Upper lobe of left lung (tissue), 4 donors: ENCODE results near the gene TMEM123.

Experiments used
- EP300 ChIP-seq, 4 donors: sonication (generic); formaldehyde crosslinking; IDR thresholded peaks; one replicate each; pipeline ENCODE4 v1.5.1; 2017; ENCODE audit warnings: antibody characterized with exemption in 4 of 4, control low read depth in 2 of 4
- POLR2A ChIP-seq, 4 donors: fragments of 450-650 bp; IDR thresholded peaks; one replicate each; pipeline ENCODE4 v1.5.1; 2016 to 2017; ENCODE audit warnings: antibody characterized with exemption in 4 of 4, mild to moderate bottlenecking in 2 of 4
- POLR2AphosphoS5 ChIP-seq, 2 donors: sonication (generic); formaldehyde crosslinking; IDR thresholded peaks; one replicate each; pipeline ENCODE4 v1.5.1; 2017; ENCODE audit warnings: antibody characterized with exemption in 2 of 2
- TF ChIP-seq, protein P1 (sequence below), 6 experiments: fragments of 450-650 bp in 4 of 6; fragments of 200-600 bp in 2 of 6; sonication (generic) in 2 of 6; IDR thresholded peaks; one replicate each; pipeline ENCODE4 v1.5.1; 2016 to 2019; ENCODE audit warnings: antibody characterized with exemption in 6 of 6

DNA sequence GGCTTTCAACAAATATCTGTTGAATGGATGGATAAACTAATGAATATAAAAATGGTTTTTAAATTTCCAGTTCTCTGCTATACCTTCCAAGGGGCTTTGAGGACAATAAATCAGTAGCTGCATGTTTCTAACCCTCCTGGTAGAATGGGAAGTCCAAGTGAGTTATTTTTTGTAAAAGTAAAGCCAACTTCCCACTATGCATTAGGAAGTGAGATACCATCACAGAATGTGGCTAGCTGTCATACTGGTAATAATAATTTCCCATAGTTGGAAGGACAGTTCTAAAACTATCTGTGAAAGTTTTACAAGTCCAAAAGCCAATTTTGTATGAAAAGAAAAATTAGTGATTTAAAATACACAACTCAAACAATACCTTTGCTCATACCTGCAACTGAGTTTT is 50.0 kb downstream of the TMEM123 start:
- TF ChIP-seq POLR2AphosphoS5 (IDR thresholded peaks at IDR 0.05) (no peak), POLR2A (IDR thresholded peaks at IDR 0.05) (no peak), EP300 (IDR thresholded peaks at IDR 0.05) (no peak)
- TF ChIP-seq, protein P1, sequence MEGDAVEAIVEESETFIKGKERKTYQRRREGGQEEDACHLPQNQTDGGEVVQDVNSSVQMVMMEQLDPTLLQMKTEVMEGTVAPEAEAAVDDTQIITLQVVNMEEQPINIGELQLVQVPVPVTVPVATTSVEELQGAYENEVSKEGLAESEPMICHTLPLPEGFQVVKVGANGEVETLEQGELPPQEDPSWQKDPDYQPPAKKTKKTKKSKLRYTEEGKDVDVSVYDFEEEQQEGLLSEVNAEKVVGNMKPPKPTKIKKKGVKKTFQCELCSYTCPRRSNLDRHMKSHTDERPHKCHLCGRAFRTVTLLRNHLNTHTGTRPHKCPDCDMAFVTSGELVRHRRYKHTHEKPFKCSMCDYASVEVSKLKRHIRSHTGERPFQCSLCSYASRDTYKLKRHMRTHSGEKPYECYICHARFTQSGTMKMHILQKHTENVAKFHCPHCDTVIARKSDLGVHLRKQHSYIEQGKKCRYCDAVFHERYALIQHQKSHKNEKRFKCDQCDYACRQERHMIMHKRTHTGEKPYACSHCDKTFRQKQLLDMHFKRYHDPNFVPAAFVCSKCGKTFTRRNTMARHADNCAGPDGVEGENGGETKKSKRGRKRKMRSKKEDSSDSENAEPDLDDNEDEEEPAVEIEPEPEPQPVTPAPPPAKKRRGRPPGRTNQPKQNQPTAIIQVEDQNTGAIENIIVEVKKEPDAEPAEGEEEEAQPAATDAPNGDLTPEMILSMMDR (IDR thresholded peaks at IDR 0.05), result no peak
